ENCODE measurements around the gene DNASE2B.
A peak's percentile ranks its signal among the peaks of the same experiment; 100 is the strongest.

The DNASE2B gene

DNA sequence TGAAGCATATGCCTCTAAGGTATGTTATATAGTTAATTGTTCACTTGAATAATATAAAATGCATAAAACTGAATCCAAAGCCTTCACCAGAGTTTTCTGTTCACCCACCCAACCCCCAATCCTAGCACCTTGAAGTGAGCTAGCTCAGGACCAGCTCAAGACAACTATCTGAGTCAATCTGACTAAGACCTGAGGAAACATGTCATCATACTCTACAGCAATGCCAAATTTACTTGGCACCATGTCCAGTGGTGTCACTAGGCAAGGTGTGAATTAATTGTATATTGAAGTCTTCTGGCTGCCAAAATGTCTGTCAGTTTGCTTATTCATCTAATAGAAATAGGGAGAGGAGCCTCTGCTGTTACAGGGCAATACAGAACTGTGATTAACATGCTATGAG is 3.8 kb downstream of the DNASE2B start:
- no peak for TF ChIP-seq EGR1 (IDR thresholded peaks at IDR 0.05)
- no peak for TF ChIP-seq RAD21 (IDR thresholded peaks at IDR 0.05; ENCODE audit: low read depth)
- TF ChIP-seq YY1 (IDR thresholded peaks at IDR 0.05; ENCODE audit: low read depth) = no peak
- TF ChIP-seq, protein P1, sequence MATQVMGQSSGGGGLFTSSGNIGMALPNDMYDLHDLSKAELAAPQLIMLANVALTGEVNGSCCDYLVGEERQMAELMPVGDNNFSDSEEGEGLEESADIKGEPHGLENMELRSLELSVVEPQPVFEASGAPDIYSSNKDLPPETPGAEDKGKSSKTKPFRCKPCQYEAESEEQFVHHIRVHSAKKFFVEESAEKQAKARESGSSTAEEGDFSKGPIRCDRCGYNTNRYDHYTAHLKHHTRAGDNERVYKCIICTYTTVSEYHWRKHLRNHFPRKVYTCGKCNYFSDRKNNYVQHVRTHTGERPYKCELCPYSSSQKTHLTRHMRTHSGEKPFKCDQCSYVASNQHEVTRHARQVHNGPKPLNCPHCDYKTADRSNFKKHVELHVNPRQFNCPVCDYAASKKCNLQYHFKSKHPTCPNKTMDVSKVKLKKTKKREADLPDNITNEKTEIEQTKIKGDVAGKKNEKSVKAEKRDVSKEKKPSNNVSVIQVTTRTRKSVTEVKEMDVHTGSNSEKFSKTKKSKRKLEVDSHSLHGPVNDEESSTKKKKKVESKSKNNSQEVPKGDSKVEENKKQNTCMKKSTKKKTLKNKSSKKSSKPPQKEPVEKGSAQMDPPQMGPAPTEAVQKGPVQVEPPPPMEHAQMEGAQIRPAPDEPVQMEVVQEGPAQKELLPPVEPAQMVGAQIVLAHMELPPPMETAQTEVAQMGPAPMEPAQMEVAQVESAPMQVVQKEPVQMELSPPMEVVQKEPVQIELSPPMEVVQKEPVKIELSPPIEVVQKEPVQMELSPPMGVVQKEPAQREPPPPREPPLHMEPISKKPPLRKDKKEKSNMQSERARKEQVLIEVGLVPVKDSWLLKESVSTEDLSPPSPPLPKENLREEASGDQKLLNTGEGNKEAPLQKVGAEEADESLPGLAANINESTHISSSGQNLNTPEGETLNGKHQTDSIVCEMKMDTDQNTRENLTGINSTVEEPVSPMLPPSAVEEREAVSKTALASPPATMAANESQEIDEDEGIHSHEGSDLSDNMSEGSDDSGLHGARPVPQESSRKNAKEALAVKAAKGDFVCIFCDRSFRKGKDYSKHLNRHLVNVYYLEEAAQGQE (IDR thresholded peaks at IDR 0.05; ENCODE audit: low read depth) = no peak
- no peak for TF ChIP-seq TEAD4 (IDR thresholded peaks at IDR 0.05)
- no peak for TF ChIP-seq CREB1 (IDR thresholded peaks at IDR 0.05; ENCODE audit: low read depth)
- TF ChIP-seq NFIC (IDR thresholded peaks at IDR 0.05) = no peak

DNA sequence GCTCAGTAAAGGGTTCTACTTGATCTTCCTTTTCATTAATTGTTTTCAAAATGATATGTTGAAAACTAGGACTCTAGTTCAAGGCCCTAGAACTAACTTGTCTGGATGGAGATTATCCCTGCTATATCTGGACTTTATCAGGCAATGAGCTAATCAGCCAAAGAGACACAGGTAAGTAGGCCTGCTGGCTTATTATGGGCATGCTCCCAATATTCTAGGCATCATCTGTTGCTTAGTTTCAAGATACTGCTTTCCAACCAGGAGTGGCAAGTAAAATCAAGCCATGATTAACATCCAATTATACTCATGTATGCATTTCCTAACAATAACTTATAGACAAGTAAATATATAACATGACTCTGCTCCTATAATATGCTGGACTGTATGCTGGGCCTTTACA is 4.2 kb downstream of the DNASE2B start:
- no peak for TF ChIP-seq FOXM1 (IDR thresholded peaks at IDR 0.05; ENCODE audit: borderline replicate concordance, low read depth)
- no peak for TF ChIP-seq YY1 (IDR thresholded peaks at IDR 0.05; ENCODE audit: low read depth)
- TF ChIP-seq, protein P1 (IDR thresholded peaks at IDR 0.05; ENCODE audit: low read depth) = no peak

DNA sequence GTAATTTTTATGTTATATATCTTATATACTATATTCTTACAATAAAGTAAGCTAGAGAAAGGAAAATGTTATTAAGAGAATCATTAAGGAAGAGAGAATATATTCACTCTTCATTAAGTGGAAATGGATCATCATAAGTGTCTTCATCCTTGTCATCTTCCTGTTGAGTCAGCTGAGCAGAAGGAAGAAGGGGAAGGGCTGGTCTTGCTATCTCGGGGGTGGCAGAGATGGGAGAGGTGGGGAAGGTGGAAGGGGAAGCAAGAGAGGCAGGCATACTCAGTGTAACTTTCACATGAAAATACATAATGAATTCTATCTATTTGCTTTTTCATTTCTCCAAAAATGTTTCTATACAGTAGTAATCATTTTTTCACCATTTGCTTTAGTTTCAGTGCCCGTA is 5.1 kb downstream of the DNASE2B start:
- no peak for TF ChIP-seq TEAD4 (IDR thresholded peaks at IDR 0.05)

DNA sequence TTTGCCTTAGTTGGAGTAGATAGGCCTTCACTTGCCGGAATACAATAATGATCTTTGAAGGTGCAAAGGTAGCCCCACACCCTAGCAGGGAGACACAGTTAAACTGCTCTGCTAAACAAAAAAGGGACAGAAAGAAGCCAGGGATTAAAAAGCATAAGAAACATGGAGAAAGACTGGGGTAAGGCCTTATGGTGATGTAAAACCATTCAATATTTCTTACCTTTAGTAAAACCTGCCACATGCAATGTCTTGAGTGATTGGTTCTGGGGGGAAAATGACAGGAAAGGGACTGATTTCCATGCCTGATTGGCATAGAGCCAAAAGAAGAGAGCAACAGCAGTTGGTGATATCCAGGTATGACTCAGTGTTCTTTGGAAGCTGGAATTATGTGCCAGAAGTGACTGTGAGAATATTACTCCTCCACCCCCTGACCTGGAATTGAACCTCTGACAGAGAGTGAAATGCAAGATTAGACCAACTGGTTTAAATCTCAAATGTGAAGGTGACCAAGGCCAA is 8.1 kb downstream of the DNASE2B start:
- TF ChIP-seq EP300 (IDR thresholded peaks at IDR 0.05; ENCODE audit: borderline replicate concordance) (no peak), FOXM1 (IDR thresholded peaks at IDR 0.05; ENCODE audit: borderline replicate concordance, low read depth) (no peak), NFIC (IDR thresholded peaks at IDR 0.05) (0 out of 2 replicates have a peak, but pooled peaks have one; percentile 25), TAF1 (IDR thresholded peaks at IDR 0.05; ENCODE audit: low read depth) (no peak)
- TF ChIP-seq, protein P2, sequence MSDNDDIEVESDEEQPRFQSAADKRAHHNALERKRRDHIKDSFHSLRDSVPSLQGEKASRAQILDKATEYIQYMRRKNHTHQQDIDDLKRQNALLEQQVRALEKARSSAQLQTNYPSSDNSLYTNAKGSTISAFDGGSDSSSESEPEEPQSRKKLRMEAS (IDR thresholded peaks at IDR 0.05) = no peak

DNA sequence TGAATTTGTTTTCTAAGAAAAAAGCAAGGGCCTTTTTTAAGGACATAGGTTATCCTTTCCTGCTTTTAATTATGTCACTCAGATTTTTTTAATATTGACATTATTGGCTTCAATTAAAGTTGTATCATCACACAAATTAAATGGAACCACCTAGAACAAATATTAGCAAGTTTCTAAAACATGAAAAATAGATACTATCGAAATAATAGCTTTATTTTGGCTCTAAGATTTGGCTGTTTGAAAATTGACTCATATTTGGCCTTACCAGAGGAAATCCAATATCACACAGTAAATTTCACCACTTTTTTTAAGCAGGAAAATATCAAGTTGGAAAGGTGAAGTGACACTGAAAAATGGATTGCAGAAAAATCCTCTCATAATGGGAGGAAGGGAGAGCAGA is 9.2 kb downstream of the DNASE2B start:
- TF ChIP-seq TCF12 (IDR thresholded peaks at IDR 0.05; ENCODE audit: low read depth) (no peak), ZBTB7A (IDR thresholded peaks at IDR 0.05; ENCODE audit: low read depth) (no peak), CREB1 (IDR thresholded peaks at IDR 0.05; ENCODE audit: low read depth) (no peak), FOXM1 (IDR thresholded peaks at IDR 0.05; ENCODE audit: borderline replicate concordance, low read depth) (no peak), YY1 (IDR thresholded peaks at IDR 0.05; ENCODE audit: low read depth) (no peak), TAF1 (IDR thresholded peaks at IDR 0.05; ENCODE audit: low read depth) (no peak), EGR1 (IDR thresholded peaks at IDR 0.05) (no peak), CEBPB (IDR thresholded peaks at IDR 0.05) (no peak), RAD21 (IDR thresholded peaks at IDR 0.05; ENCODE audit: low read depth) (no peak), EP300 (IDR thresholded peaks at IDR 0.05; ENCODE audit: borderline replicate concordance) (no peak)
- TF ChIP-seq, protein P2 (IDR thresholded peaks at IDR 0.05) = no peak
- TF ChIP-seq, protein P3, sequence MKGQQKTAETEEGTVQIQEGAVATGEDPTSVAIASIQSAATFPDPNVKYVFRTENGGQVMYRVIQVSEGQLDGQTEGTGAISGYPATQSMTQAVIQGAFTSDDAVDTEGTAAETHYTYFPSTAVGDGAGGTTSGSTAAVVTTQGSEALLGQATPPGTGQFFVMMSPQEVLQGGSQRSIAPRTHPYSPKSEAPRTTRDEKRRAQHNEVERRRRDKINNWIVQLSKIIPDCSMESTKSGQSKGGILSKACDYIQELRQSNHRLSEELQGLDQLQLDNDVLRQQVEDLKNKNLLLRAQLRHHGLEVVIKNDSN (IDR thresholded peaks at IDR 0.05) = no peak

DNA sequence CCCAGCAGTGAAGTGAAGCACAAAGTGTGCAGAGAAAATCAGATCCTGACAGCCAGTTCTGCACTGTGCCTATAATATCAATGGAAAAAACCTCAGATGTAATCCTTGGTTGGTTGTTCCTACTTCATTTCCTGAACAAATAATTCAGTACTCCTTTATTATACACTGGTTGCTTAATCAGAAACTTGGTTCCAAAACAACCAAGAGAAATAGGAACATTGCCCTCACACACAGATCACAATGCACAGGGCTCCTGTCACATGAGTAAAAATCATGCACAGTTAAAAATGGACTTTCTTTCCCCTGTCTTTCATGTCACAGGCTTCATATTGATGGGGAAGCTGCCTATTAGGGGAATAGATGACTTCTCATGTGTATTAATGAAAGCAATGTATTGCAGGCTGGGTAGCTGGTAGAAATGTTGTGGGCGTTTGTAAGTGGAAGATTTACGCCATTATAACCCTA is 9.7 kb downstream of the DNASE2B start:
- no peak for TF ChIP-seq RAD21 (IDR thresholded peaks at IDR 0.05; ENCODE audit: low read depth)
- TF ChIP-seq YY1 (IDR thresholded peaks at IDR 0.05; ENCODE audit: low read depth) = no peak
- no peak for TF ChIP-seq NFIC (IDR thresholded peaks at IDR 0.05)
- TF ChIP-seq, protein P1 (IDR thresholded peaks at IDR 0.05; ENCODE audit: low read depth) = no peak
- TF ChIP-seq CREB1 (IDR thresholded peaks at IDR 0.05; ENCODE audit: low read depth) = no peak
- TF ChIP-seq TAF1 (IDR thresholded peaks at IDR 0.05; ENCODE audit: low read depth) = no peak
- no peak for TF ChIP-seq CEBPB (IDR thresholded peaks at IDR 0.05)
- TF ChIP-seq, protein P2 (IDR thresholded peaks at IDR 0.05) = no peak
- TF ChIP-seq, protein P3 (IDR thresholded peaks at IDR 0.05) = no peak
- no peak for TF ChIP-seq FOXM1 (IDR thresholded peaks at IDR 0.05; ENCODE audit: borderline replicate concordance, low read depth)
- TF ChIP-seq ZBTB7A (IDR thresholded peaks at IDR 0.05; ENCODE audit: low read depth) = no peak
- no peak for TF ChIP-seq EGR1 (IDR thresholded peaks at IDR 0.05)
- TF ChIP-seq TCF12 (IDR thresholded peaks at IDR 0.05; ENCODE audit: low read depth) = no peak
- no peak for TF ChIP-seq EP300 (IDR thresholded peaks at IDR 0.05; ENCODE audit: borderline replicate concordance)
- no peak for TF ChIP-seq TEAD4 (IDR thresholded peaks at IDR 0.05)

Data from Ishikawa (cell line).